Dedifferentiated amniotic fluid mesenchymal stem cell (primary cell): ENCODE results near the gene CCDC194.

Experiments
- DNase-seq: peaks from one replicate; pipeline ENCODE4 v3.0.0-alpha.2; 2016; ENCODE audit errors: extremely low spot score

The CCDC194 gene

DNA sequence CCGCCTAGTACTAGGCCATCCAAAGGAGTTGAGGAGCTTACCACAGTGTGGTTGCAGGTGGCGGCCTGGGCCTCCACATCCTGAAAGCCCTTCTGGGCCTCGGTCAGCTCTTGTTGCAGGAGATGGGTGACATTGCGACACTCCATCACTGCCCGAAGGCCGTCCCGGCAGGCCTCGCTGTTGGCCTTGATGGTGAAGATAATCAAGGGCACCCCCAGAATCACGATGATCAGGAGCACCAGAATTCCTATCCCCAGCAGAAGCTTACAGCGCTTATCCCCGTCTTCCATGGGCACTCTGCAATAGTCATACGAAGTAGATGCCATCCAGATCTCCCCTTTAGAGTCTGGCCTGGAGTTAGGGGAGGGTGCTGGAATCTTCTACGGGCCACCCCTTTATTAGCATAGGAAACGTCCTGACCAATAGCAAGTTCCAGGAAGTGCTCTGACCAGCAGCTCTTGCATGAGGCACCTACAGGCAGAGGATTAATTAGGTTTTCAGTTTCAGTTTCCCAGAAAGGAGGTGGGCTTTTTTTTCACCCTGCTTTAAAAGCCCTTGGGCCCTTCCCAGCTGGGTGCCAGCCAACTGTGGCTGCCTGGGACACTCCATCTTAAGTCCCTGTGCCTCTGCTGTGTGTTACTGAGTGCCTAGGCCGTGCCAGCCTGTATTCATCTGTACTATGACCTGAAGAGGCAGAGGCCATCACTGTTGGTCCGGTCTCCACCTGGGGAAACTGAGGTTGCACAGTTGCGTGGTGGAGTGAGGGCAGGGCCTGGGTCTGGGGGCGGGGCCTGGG lies 11.5 kb upstream of the CCDC194 start, which contains the start of gene BST2:
Gene BST2, minus strand, starts transcription at position 381 of the 796 bp plus-strand sequence. Its CDS starts 55 bp downstream, at position 326.
- DNase-seq, result no peak

DNA sequence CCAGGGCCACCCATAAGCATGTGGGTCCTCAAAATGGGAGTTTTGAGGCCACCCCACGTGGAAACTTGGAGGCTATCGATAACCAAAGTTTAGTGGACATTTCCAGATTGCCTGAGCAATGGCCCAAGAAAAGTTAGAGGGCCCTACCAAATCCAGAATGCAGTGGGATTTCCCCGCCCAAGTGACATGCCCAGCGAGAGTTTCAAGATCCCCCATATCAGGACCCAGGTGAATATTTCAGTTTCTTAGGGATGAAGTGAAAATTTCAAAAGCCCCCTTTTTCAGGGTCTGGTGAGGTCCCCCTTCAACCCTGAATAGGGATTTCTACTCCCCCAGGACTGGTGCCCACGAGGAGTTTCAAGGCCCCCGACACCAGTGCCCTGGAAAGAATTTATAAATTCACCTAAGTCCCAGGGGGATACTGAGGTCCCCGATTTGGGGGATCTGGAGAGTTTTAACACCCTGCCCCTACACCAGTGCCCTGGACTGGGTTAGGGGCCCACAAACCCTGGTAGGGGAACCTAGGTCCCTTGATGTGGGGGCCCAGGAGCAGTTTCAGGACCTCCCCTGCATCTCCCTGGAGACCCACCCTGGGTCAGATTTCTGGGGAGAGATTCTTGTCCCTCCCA lies 10.7 kb upstream of the CCDC194 start:
- DNase-seq, result no peak

DNA sequence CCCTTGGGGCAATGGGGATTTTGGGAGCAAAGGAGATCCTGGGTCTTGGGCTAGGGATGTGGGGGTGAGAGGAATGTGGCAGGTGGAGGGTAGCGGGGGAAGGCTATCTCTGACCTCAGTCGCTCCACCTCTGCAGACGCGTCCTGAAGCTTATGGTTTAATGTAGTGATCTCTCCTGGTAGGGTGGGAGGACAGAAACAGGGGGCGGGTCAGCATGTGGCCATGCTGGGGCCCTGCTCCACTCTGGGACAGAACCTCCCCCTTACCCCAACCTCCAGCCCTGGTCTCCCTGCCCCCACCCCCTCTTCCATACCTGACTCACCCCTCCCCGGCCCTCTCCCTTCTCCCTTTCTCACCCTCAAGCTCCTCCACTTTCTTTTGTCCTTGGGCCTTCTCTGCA lies 10.0 kb upstream of the CCDC194 start:
- no peak for DNase-seq

DNA sequence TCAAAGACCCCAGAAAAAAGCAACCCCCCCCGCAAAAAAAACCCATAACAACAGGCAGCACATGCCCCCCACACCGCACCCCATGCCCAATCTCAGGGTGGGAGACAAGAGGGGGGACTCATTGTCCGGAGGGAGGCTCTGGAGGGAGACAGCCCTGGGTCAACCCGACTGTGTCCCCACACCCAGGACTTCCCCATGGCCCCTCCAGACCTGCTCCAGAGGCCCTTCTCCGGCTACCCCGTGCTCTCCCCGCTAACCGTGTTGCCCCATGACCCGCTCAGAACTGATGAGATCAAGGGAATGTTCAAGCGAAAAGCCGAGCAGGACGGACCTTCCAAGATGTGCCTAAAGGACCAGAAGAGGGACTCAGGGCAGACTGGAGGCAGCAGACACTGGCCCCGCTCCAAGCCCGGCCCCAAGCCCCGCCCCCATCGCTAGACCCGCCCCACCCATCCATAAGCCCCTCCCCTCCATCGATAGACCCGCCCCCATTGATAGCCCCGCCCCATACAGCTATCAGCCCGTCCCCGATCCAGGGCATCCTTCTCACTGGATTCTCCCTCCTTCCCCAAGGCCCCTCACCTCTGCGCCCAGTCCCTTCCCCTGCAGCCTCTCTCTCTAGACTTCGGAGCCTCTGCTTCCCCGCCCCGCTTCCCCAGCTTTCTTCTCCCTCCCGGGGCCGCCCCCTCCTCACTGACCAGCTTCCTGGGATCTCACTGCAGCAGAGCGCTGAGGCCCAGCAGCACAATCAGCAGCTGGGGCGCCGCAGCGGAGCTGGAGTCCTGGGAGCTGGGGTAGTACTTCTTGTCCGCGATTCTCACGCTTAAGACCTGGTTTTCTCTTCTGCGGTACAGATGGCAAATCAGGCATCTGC lies 9.2 kb upstream of the CCDC194 start:
- no peak for DNase-seq

DNA sequence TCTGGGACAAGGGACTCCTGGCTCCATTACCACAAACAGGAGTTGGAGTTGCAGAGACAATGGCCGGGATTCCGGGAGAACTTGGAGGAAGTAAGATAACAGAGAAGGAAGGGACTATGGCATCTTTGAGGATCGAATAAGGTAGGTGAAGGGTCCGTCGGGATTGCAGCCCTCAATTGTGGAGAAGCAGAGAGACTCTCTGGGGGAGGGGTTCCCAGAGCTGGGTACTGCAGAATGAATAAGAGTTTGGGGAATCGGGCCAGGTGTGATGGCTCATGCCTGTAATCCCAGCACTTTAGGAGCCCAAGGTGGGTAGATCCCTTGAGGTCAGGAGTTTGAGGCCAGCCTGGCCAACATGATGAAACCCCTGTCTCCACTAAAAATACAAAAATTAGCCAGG lies 7.6 kb upstream of the CCDC194 start:
- no peak for DNase-seq

DNA sequence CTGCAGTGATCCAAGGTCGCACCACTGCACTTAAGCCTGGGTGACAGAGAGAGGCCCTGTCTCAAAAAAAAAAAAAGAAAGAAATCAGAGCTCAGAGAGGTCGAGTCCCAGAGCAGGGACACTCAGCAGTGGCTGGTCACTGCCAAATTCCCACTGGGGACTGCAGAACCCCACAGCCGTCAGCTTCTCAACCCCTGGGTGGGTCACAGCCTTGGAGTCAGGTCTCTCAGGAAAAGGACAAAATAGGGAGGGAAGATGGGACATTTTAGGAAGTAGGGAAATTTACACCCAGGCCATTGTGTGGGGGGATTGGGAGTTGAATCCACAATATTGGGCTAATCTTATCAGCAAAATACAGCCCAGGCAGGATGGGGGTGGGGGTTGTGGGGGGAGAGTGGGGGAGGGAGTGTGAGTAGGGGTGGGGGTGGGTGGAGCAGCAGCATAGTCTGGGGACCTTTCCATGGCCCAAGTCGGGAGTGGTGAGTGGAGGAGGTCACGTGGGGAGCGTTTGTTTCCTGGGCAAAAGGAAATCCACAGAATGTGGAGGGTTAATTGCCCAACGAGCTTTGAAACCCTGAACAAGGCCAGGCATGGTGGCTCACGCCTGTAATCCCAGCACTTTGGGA lies 5.0 kb upstream of the CCDC194 start:
- DNase-seq, result no peak

DNA sequence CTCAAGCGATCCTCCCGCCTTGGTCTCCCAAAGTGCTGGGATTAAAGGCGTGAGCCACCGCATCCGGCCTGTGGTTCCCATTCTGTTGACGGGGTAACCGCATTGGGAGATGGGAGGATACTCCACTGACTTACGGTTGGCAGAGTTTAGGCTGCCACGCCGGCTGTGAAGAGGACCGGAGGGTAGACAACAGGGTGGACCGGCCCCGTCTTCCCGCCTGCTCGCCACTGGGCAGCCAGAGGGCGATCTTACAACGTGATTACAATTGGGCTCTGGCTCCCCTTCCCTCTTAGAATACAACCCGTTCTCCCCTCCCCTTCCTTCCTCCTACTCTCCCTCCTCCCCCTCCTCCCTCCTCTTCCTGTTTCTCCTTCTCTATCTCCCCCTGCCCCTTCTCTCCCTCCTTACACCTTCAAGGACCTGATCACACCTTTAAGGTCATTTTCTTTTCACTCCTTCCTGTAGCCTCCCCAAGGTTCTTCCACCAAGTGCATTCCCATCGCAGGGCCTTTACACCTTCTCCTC lies 957 bp upstream of the CCDC194 start:
- no peak for DNase-seq

DNA sequence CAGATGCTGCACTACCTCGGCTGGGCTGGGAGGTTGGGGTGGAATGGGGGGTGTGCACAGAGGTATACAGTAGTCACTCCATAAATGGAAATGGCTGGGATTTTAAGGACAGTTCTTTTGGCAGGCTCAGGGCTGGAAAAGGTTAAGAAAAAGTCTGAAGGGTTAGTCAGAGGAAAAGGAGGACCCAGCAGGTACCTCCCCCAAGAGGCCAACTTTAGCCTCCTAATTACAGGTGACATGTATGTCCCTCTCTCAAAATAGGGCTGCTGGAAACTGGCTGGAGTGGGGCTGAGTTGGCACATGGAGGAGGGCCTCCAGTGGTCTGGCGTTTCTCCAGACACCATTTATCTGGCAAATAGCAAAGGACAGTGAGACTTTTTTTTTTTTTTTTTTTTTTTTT lies 994 bp downstream of the CCDC194 start:
- no peak for DNase-seq

DNA sequence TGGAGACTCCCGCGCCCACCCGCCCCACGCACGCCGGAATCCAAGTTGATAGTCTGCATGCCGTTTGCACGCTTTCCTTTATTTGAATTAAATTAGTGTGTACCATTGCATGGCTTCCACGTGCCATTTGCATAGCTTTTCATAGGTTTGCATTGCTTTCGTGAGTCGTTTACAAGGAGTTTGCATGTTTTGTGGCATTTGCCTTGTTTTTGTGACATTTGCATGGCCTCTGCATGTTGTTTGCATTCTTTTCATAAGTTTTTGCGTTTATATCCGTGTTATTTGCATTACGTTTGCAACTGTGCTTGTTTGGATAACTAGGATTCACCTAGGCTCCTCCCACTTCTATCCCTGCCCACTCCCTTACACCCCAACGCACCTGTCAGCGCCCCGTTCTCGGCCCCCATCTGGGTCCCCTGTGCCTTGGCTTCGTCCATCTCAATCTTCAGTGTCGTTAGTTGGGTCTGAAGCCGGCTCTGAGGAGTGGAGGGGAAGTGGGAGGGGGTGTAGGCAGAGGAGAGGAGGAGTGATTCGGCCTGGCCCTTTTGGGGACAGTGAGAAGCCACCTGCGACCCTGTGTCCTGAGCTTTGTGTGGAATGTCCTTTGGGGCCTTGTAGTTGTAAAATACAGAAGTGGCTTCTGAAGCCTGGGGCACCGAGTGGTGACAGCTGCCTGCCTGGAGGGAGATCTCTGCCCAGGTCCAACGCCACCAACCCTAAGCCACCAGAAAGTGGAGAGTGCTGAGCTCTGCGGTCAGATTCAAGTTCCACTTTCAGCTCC lies 2.4 kb downstream of the CCDC194 start:
- no peak for DNase-seq

DNA sequence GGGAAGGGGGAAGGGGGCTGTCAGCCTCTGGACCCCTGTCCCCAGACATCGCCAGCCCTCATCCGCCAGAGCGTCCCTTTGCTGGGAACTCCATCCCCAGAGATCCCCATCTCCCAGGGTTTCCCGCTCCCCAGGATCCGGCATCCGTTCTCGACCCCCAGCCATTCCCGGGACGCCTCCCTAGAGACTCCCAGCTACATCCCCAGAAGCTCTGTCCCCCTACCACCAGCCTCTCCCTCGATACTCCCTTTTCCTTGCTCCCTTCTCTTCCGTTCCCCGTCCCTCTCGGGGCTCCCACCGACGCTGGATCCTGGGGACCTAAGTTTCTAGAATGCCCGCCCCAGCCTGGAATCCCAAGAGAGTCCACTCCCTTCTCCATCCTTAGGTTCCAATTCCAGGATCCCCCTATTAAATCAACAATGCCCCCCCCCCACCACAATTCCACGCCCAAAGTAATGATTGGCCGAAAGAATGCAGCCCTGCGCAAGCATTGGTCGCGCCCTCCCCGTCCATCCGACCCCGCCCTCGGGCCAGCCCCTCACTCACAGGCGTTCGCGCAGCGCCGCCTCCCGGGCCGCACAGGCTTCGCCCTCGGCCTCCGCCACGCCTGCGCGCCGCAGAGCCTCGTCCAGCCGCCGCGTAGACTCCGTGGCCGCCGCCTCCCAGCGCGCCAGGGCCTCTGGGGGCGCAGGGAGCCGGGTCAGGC lies 3.2 kb downstream of the CCDC194 start:
- peak; percentile 87 for DNase-seq

DNA sequence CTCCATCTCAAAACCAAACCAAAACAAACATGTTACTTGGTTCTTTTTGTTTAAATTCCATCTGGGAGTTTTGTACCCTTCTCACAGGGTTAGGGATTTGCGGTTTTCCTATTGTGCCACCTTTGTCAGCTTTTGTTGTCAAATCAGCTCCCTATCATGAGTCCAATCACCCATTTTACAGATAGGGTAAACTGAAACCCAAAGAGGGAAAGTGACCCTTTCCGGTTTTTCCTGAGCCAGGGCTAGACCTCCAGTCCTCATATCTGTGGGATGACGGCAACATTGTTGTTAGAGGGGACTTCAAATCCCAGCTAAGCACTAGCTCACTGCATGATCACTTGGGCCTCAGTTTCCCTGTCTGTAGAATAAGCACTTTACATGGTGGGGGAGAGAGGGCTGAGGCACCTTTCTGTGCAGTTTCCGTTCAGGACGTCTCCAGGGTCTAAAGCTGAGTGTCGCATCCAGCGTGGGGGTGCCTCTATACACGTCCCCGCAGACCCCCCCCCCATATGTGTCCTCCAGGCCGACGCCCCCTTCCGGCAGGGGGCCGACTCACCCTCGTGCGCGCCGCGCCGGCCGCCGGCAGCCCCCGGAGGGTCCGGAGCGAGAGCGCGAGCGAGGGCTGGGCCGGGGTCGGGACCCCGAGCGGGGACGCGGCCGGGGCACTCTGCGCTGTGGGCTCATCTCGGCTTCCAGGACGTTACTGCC lies 3.9 kb downstream of the CCDC194 start:
- DNase-seq, result no peak

DNA sequence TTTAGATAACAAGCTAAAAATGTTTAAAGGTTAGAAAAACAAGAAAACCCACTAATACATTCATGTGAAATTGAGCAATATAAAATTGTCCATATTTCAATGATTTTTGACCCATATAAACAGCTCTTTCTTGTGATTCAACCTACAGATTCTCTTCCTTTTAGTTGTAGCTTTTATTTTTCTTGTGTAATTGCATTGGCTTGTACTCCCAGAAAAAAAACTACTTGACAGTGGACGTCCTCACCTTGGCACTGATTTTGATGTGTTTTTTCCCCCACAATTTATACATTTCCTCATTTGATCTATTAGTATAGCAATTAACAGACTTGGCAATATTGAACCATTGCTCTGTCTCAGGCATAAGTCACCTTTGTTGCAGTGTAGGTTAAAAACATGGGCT lies 4.7 kb downstream of the CCDC194 start:
- DNase-seq, result no peak

DNA sequence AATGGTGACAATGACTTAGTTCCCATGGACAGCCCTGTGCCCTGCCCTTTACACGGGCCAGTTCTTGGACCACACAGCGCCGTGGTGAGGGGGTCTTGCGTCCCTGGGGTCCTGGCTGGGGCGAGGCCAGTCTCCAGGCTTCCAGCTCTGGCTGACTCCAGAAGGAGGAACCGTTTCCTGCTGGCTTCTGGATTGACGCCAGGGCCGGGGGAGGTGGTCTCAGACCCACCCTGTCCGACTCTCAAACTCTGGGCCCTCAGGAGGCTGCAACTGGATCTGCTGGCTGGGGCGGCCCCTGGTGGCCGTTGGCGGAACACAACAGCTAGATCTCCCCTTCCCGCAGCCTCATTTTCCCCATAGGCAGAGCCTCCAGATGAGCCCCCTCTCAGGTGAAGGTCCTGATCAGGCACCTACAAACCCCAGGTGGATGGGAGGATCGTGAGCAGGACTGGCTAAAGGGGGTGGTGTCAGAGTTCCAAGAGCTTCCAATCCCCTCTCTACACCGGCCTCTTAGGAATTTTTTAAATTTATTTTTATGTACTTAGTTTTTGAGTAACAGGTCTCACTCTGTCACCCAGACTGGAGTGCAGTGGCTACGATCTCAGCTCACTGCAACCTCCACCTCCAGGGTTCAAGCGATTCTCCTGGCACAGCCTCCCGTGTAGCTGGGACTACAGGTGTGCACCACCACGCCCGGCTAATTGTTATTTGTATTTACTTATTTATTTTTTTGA lies 8.0 kb downstream of the CCDC194 start:
- DNase-seq, result peak; percentile 28

DNA sequence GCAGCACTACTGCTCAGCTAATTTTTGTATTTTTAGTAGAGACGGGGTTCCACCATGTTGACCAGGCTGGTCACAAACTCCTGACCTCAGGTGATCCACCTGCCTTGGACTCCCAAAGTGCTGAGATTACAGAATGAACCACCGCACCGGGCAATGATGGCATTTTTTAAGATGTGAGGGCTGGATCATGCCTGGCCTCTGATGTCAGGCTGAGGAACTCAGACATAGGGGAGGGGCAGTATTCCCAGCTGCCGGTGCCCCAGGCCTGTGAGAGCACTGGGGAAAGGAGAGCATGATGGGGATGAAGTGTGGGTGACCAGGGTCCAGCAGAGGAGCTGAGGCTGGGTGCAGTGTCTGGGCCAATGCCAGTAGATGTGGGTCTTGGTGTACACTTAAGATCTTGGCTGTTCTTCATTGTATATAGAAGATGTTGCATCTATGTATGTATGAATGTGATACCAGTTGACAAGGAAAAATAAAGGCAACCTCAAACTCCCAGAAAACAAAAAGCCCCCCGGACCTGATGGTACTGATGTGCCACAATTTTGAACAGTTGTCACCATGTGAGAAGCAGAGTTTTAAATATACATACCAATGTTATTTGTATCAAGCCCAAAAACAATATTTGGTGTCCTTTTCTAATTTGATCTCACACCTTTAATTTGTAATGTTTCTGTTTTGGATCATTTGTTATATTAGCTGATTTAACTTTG lies 13.4 kb downstream of the CCDC194 start:
- no peak for DNase-seq

DNA sequence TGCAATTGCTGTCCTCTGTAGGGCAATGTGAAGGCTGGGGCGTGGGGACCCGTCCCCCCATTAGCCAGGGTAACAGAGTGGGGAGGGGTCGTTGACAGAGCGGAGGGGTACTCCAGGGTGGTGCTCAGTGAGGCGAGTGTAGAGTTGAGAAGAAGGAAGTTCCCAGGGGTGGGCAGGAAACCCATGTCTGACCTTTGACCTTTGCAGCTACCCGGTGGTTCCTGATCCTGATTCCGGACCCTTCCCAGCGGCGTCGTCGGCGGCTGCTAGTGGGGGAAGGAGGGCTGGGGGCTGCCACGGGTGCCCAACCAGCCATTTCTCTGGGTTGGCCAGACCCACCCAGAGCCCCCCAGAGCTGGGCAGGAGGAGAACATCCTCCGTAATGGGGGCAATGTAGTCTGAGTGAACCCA lies 14.8 kb downstream of the CCDC194 start:
- DNase-seq, result no peak

DNA sequence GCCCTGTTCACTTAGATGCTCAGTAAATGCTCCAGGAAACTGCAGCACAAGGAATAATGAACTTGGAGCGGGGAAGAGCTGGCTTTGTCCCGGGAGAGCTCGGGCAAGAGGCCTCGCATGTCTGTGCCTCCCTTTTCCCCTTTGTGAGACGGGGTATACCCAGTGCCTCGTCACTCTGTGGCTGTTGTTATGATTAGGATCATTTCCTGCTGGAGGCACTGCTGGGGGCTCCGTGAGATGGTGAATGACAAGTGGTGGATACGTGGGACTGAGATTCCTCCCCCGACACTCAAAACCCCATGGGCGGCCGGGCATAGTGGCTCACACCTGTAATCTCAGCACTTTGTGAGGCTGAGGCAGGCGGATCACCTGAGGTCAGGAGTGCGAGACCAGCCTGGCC lies 15.7 kb downstream of the CCDC194 start:
- no peak for DNase-seq

DNA sequence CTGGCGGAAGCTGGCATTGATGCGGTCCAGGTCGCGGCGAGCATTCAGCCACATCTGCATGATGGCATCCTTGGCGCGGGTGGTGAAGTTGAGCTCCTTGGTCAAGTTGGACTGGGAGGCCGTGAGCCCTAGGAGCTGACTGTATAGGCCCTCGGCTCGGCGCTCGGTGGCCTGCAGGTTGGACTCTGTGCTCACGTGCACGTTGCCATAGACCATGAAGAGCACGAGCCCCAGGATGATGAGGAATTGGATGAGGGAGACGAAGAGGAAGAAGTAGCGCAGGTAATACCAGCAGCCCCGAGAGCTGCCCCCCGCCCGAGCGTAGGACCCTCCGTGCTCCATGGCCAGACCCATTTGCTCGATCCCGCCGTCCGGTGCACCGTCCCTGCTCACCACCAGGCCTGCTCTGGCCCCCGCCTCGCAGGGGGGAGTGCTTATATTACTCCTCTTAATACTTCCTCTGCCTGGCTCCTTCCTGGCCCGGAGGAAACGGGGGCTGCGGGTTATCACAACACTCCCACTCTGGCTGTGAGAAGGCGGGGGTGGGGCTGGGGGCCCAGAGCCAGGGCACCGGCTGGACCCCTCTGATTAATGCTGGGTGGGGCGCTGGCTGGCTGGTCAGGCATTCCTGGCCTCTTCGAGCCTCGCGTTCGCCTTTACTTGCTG lies 16.9 kb downstream of the CCDC194 start, which contains the start of gene PLVAP:
Gene PLVAP, minus strand, starts transcription at position 408 of the 666 bp plus-strand sequence. Its CDS starts 54 bp downstream, at position 354.
- DNase-seq, result no peak
